ENCODE results near the gene PGBD5. TPM values are rescaled to one million over a fixed set of nuclear protein-coding genes. Genes with fewer than 3 reads are reported as not detected.

PGBD5 gene
- total and polyA plus RNA-seq, 8 donors = 2.8 to 17.2 (median 10.4) TPM

GRCh38 chr1:230398856-230399255, 27.3 kb downstream of the PGBD5 start:
- intact Hi-C loops (cut with DNase I) = no loop called here

GRCh38 chr1:230396966-230397365, 29.2 kb downstream of the PGBD5 start:
- Histone ChIP-seq H3K36me3 (no peaks in the 10 kb centered on the region), H3K27me3 (no peaks in the 10 kb centered on the region), H3K4me1 (no peaks in the 10 kb centered on the region), H3K9me3 (no peaks in the 10 kb centered on the region), H3K4me3 (no peak overlapping the region), H3K27ac (no peak overlapping the region)
- no peak for FAIRE-seq
- TF ChIP-seq CTCF (IDR thresholded peaks at IDR 0.05) = no peak
- no peak for ATAC-seq
- 94 to 95% methylated on average over 10 of the region's 10 CpGs for WGBS, 2 donors
- DNase-seq = no peak
- intact Hi-C loops (cut with DNase I) = no loop called here

More at GRCh38 chr1:230398856-230399255, 27.3 kb downstream of the PGBD5 start:
- no peak for DNase-seq
- Histone ChIP-seq H3K27ac (no peak overlapping the region), H3K9me3 (no peaks in the 10 kb centered on the region), H3K27me3 (no peaks in the 10 kb centered on the region), H3K4me3 (no peak overlapping the region), H3K36me3 (no peaks in the 10 kb centered on the region), H3K4me1 (no peaks in the 10 kb centered on the region)
- no peak for FAIRE-seq
- no peak for TF ChIP-seq CTCF (IDR thresholded peaks at IDR 0.05)
- ATAC-seq = no peak
- WGBS, 2 donors = 93% methylated on average over 8 of the region's 8 CpGs

- WGBS, 2 donors = 94 to 95% methylated on average over 1 of the region's 1 CpG
- ATAC-seq (no peak), FAIRE-seq (no peak), DNase-seq (no peak)
- H3K4me3 ChIP-seq = no peak overlapping the region
- H3K9me3 ChIP-seq = no peaks in the 10 kb centered on the region
- no peaks in the 10 kb centered on the region for H3K36me3 ChIP-seq
- TF ChIP-seq CTCF (IDR thresholded peaks at IDR 0.05) = no peak
- H3K27me3 ChIP-seq = no peaks in the 10 kb centered on the region
- no peak overlapping the region for H3K27ac ChIP-seq
- intact Hi-C loops (cut with DNase I) = no loop called here
- H3K4me1 ChIP-seq = no peaks in the 10 kb centered on the region
These were observed 30.2 kb downstream of the PGBD5 start for GRCh38 chr1:230395932-230396331.

GRCh38 chr1:230394741-230395140, 31.4 kb downstream of the PGBD5 start:
- no peak for FAIRE-seq
- no peaks in the 10 kb centered on the region for H3K27me3 ChIP-seq
- no peak overlapping the region for H3K4me3 ChIP-seq
- no peaks in the 10 kb centered on the region for H3K9me3 ChIP-seq
- intact Hi-C loops (cut with DNase I) = no loop called here
- TF ChIP-seq CTCF (IDR thresholded peaks at IDR 0.05) = no peak
- WGBS, 2 donors = 95 to 97% methylated on average over 8 of the region's 8 CpGs
- no peak for DNase-seq
- no peaks in the 10 kb centered on the region for H3K4me1 ChIP-seq
- no peak for ATAC-seq
- no peaks in the 10 kb centered on the region for H3K36me3 ChIP-seq
- no peak overlapping the region for H3K27ac ChIP-seq

- H3K36me3 ChIP-seq = no peaks in the 10 kb centered on the region
- no peak overlapping the region for H3K27ac ChIP-seq
- no peak for TF ChIP-seq CTCF (IDR thresholded peaks at IDR 0.05)
- intact Hi-C loops (cut with DNase I) = no loop called here
- ATAC-seq (no peak), FAIRE-seq (no peak), DNase-seq (no peak)
- H3K27me3 ChIP-seq = no peaks in the 10 kb centered on the region
- no peaks in the 10 kb centered on the region for H3K9me3 ChIP-seq
- no peaks in the 10 kb centered on the region for H3K4me1 ChIP-seq
- 89 to 94% methylated on average over 7 of the region's 7 CpGs for WGBS, 2 donors
- no peak overlapping the region for H3K4me3 ChIP-seq
These were observed 32.0 kb downstream of the PGBD5 start for GRCh38 chr1:230394134-230394533.

Data from pancreas (tissue), 10 donors.